NCI-H524 (cell line): ENCODE measurements around the gene RNASEH2A.
A peak's percentile ranks its signal among the peaks of the same experiment; 100 is the strongest.

Experiments
- DNase-seq, 2 experiments: peaks; one replicate each; lab custom pipeline; 2025; lab: John Stamatoyannopoulos, UW

Gene RNASEH2A

GRCh38 chr19:12782424-12783290, 23.7 kb upstream of the RNASEH2A start:
- DNase-seq: peak; percentile 76 to 86

DNA sequence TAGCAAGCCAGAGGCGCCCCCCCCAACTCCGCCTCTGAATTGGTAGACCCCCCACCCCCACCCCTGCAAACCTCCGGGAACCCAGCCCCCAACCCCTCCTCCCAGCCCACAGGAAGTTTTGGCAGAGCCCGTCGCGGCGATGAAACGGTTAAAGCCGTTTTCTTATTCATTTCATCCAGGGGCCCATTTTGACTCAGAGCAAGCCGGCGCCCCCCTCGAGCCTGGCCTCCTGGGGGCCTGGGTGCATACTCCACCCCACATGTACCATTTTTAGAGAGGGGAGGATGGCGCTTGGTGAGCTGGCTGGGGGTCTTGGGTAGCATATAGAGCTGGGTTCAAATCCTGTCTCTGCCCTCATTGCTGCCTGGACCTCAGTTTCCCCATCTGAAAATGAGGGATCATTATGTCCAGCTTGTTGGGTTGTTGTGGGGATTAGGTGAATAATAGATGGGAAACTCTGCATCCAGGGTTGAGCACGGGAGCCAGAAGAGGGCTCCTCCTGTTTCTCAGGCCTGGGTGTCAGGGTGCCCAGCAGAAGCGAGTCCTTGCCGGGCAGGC, 23.0 kb upstream of the RNASEH2A start:
- no peak for DNase-seq

- DNase-seq: no peak
Observed at GRCh38 chr19:12783849-12784393, 22.5 kb upstream of the RNASEH2A start.

GRCh38 chr19:12784394-12784870, 22.0 kb upstream of the RNASEH2A start:
- DNase-seq: no peak

DNA sequence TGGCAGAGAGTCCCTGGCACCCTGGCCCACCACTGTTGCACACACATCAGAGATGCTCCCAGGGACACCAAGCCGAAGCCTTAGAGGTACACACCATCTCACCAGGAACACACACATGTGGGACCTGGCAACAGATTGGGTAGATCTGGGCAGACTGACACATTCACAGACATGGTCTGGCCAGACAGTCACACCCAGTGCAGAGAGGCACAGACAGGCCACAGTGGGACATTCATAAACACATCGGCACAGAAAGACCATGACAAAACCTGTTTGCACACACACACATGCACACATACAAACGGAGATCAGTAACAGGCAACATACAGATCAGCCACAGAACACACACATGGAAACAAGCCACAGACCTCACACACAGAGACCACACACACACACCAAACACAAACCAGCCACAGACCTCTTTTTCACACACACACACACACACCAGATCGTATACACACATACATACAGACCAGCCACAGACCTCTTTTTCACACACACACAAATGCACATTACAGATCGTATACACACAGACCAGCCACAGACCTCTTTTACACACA, 21.4 kb upstream of the RNASEH2A start:
- no peak for DNase-seq

GRCh38 chr19:12785431-12786031, 20.9 kb upstream of the RNASEH2A start:
- DNase-seq: no peak

DNA sequence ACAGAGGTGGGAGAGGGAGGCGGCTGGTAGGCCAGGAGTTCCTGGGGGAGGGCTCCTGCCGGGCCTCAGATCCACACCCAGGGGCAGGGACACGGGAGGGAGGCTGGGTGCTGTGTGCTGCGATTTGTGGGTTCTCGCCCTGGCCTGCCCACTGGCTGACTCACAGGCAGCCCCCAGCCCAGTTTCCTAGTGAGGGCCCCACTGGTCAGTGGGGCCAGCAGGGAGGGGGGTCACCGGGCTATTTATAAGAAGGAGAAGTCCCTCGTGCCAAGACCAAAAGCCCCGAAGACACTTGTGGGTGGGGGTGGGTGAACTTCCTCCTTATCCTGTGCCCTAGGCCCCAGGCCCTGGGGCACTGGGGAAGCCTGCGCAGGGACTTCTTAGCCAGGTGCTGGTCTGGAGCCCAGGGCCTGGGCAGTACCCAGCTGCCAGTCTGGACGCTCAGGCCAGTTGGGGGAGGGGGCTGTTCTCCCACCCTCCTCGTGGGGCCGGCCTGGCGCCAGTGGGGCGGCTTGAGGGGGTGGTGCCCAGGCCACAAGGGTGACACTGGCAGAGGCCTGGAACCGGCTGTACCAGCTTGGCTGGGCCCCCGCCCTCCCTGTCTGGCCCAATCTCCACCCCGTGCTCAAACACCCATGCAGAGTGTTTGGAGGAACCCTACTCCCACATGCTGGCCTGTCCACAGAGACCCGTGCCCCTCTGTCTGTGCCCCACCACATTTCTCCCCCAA, 20.1 kb upstream of the RNASEH2A start:
- no peak for DNase-seq

- DNase-seq: no peak
Observed at GRCh38 chr19:12786952-12787351, 19.4 kb upstream of the RNASEH2A start.

- no peak for DNase-seq
Observed at GRCh38 chr19:12787458-12787857, 18.9 kb upstream of the RNASEH2A start.

GRCh38 chr19:12788042-12788681, 18.2 kb upstream of the RNASEH2A start:
- DNase-seq: peak; percentile 38 to 68

DNA sequence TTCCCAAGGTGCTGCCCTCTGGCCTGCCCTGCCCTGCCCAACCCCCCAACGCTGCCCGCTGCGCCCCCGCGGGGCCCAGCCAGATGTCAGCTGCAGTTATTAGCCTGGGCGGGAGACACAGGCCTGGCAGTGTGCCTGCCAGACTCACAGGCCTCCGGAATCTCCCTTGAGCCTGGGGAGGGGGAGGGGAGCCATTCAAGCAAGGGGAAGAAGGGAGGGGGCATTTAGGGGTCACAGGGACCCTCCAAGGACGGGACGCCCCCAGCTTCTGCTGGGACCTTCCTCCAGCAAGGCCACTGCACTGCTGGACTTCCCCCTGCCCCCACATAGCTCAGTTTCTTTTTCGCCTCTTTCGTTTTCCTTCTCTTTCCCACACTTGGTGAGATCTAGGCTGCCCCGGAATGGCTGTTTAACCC, 17.7 kb upstream of the RNASEH2A start:
- peak; percentile 86 to 90 for DNase-seq

GRCh38 chr19:12789098-12789903, 17.1 kb upstream of the RNASEH2A start:
- peak in 1 of 2 experiments; percentile 46 for DNase-seq

DNA sequence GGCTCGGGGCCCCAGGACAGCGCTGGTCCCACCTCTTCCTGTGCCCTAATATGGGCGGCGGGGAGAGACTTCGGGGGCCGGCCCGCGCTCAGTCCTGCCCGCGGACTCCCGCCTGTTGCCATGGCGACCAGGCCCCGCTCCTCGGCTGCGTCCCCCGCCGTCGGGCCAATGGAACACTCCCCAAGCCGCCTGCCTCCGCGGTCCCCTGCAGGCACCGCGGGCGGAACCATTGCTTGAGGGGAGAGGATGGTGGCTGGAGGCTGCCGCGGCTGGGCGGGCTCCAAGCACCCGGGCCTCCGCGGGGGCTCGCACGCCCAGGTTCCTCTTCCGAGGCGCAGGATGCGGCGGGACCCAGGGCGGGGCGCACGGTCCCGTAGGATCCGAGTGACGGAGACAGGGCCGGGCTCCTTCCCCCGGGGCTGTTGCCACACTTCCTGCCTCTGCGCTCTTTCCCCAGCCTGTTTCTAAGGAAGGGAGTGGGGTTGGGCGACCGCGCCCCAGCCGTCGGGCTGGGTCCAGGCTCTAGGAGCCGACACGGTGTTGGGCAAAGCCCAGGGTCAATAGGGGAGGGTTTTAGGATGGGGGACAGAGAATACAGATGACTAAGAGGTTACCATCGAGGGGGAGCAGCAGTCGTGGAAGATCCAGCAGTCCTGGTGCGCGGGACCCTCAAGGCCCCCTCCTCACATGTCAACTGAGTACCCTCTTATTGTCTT, 16.3 kb upstream of the RNASEH2A start:
- peak; percentile 95 to 97 for DNase-seq

GRCh38 chr19:12790628-12791344, 15.6 kb upstream of the RNASEH2A start:
- DNase-seq: no peak

DNA sequence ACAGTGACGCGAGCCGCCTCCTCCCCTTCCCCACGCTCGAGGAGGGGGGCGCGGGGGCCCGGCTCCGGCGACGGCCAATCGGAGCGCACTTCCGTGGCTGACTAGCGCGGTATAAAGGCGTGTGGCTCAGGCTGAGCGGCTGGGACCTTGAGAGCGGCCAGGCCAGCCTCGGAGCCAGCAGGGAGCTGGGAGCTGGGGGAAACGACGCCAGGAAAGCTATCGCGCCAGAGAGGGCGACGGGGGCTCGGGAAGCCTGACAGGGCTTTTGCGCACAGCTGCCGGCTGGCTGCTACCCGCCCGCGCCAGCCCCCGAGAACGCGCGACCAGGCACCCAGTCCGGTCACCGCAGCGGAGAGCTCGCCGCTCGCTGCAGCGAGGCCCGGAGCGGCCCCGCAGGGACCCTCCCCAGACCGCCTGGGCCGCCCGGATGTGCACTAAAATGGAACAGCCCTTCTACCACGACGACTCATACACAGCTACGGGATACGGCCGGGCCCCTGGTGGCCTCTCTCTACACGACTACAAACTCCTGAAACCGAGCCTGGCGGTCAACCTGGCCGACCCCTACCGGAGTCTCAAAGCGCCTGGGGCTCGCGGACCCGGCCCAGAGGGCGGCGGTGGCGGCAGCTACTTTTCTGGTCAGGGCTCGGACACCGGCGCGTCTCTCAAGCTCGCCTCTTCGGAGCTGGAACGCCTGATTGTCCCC, 14.9 kb upstream of the RNASEH2A start, which contains the start of gene JUNB:
TSS of gene JUNB (plus strand) at position 142 of the 706 bp plus-strand sequence. CDS start at position 428, 286 bp downstream.
- peak; percentile 91 to 95 for DNase-seq

DNA sequence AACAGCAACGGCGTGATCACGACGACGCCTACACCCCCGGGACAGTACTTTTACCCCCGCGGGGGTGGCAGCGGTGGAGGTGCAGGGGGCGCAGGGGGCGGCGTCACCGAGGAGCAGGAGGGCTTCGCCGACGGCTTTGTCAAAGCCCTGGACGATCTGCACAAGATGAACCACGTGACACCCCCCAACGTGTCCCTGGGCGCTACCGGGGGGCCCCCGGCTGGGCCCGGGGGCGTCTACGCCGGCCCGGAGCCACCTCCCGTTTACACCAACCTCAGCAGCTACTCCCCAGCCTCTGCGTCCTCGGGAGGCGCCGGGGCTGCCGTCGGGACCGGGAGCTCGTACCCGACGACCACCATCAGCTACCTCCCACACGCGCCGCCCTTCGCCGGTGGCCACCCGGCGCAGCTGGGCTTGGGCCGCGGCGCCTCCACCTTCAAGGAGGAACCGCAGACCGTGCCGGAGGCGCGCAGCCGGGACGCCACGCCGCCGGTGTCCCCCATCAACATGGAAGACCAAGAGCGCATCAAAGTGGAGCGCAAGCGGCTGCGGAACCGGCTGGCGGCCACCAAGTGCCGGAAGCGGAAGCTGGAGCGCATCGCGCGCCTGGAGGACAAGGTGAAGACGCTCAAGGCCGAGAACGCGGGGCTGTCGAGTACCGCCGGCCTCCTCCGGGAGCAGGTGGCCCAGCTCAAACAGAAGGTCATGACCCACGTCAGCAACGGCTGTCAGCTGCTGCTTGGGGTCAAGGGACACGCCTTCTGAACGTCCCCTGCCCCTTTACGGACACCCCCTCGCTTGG, 14.1 kb upstream of the RNASEH2A start:
- DNase-seq: peak; percentile 61 to 85

- no peak for DNase-seq
Observed at GRCh38 chr19:12792853-12793289, 13.5 kb upstream of the RNASEH2A start.
